Pulmonary artery endothelial cell (primary cell): ENCODE data around the gene TAX1BP1. TPM values are rescaled to one million over a fixed set of nuclear protein-coding genes. Genes with fewer than 3 reads are reported as not detected.
"Not testable (repeated sequence)": the region's sequence is repeated elsewhere in the genome, so short reads cannot be mapped to it uniquely, and the experiment has no call there.

Source experiments
- DNase-seq: peaks from one replicate; pipeline ENCODE4 v3.0.0-alpha.2; 2011; ENCODE audit warnings: low read depth, low spot score
- total RNA-seq: library from RNA; depleted of rRNA; stranded (reverse); fragments of >200 nt; gene quantifications from 2 replicates; pipeline ENCODE4 v1.2.3, GENCODE V29; 2014

TAX1BP1 gene
- total RNA-seq, 1 donor from 2014 or later: 82.0 TPM

- DNase-seq: no peak
Measured at GRCh38 chr7:27737616-27738015, 2.3 kb upstream of the TAX1BP1 start.

GRCh38 chr7:27739301-27739908, 557 bp upstream of the TAX1BP1 start:
- no peak for DNase-seq

- no peak for DNase-seq
Measured at GRCh38 chr7:27740449-27741086, 606 bp downstream of the TAX1BP1 start.

- DNase-seq: not testable (repeated sequence)
Measured at GRCh38 chr7:27742091-27742710, 2.2 kb downstream of the TAX1BP1 start.

- no peak for DNase-seq
Measured at GRCh38 chr7:27745064-27745583, 5.2 kb downstream of the TAX1BP1 start.

DNA sequence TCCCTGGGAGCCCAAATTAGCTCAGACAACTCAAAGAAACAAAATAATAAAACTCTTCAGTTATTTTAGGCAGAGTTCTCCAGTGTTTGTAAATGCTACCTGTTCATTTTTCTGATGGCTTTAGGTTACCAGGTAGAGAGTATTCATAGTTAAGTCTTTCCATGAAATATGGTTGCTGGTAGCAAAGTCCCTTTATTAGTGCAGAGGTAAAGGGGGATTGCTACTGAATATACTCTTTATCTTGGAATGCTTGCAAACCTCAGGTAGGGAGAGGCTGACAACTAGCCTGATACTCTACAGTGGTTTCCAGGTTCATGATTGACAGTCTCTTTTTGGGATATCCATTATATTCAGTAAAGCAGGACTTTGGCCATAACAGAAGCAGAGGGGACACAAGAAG, 6.5 kb downstream of the TAX1BP1 start:
- no peak for DNase-seq

GRCh38 chr7:27746978-27747377, 7.0 kb downstream of the TAX1BP1 start:
- DNase-seq: no peak

DNA sequence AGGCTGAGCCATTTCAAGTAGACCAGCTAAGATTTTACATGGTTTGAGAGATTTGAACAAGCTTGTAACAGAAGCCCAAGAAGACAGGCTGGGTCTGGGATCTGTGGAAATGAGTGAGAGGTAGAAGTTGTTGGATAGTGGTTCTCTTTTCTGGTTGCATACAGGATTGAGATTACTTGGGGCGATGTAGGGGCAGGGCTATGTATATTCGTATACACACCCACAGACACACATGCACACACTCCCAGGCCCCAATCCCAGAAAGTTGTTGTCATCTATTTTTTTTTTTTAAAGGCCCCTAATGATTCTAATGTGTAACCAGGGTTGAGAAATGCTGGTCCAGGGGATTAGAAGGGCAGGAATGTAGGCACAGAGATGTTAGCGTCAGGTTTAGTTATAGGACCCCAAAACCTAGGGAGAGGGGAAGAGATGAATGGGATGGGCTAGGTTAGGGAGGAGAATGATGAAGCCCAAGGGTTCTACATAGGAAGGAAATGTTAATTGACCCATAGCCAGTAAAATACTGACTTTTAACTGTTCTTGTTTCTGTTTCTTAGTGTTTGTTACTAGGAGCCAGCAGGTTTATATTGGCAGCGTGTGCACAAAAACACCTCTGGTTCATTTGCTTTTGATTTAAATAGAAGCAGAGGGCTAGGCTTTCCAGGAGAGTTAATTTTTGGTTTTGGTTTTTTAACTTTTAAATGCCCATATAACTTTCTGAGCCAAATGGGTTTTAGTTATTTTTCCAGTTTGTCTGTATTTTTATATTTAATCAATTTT, 7.8 kb downstream of the TAX1BP1 start:
- no peak for DNase-seq

DNA sequence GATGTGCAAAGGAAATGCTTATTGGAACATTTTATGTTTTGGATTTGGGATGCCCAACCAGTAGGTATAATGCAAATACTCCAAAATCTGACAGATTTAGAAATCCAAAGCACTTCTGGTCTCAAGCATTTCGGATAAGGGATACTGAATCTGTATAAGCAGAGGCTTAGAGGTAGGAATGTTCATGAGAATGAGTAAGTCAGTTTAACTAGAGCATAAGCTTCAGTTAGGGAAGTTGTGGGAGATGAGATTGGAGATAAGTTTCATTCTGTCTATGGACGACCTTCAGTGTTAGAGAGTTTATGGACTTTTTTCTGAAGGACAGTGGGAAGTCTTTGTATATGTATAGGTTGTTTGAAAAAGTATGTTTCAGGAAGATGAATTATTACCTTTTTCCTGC, 10.4 kb downstream of the TAX1BP1 start:
- no peak for DNase-seq

DNA sequence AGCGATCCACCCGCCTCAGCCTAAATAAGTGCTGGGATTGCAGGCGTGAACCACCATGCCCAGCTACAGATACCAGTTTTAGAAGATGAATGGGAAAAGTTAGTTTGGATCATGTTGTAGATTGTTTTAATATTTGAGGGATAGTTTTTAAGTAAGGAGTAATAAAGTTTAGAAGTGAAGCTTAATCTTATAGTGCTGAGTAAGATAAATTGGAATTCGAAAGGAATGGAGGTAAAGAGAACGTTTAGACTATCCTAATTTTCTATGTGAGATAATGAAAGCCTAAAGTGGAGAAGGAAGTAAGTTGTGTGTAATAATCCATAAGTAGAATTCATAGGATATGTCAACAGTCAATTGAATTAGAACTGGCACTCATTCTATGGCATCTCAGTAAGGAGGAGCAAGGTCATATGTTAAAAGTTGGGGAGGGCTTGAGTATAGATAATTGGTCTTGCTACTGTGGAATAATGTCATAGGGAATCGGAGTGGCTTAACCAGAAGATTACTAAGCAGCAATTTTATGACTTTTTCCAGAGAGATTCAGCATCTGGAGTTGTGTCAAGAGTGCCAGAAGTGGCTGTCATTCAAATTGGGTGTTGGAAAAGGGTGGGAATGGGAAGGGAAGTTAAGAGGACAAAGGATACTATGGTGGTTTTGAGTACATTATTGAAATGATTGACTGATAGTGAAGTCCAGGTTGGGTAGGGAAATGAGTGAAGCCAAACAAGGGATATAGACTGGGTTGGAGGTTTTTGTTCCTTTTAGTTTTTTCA, 12.1 kb downstream of the TAX1BP1 start:
- no peak for DNase-seq

- no peak for DNase-seq
Measured at GRCh38 chr7:27753863-27754262, 13.9 kb downstream of the TAX1BP1 start.

GRCh38 chr7:27756298-27756697, 16.3 kb downstream of the TAX1BP1 start:
- no peak for DNase-seq

- DNase-seq: no peak
Measured at GRCh38 chr7:27759491-27759890, 19.5 kb downstream of the TAX1BP1 start.

DNA sequence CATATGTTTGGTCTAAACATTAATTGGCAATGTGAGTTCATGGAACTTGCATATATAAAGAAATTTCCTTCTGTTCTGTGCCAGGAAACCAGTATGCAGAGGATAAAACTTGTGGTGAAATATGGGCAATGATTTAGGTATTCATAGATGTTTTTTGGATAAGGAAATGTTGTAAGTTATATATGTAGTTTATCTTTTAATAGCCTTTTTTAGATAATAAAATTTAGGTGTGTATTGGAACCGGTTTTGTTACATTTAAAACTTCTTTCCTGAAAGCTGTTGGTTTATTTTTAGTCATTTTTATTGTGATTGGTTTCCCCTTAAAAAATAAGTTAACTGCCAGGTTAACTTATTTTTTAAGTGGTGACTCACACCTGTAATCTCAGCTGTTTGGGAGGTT, 22.1 kb downstream of the TAX1BP1 start:
- DNase-seq: no peak

DNA sequence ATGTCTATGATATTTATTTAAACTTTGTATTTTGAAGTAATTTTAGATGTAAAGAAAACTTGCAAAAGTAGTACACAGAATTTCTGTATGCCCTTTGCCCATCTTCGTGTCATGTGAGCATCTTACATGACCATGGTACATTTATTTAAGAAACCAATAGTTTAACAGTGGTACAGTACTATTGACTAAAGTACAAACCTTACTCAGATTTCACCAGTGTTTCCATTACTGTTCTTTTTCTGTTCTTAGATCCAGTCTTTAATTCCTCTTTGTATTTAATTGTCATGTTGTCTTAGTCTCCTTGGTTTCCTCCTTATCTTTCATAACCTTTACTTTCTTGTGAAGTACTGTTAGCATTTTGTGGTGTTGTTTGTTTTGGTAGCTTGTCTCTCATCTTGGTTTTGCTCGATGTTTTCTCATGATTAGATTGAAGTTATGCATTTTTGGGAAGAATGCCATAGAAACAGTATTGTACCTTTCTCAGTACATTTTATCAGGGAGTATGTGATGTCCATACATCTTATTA, 24.1 kb downstream of the TAX1BP1 start:
- no peak for DNase-seq

DNA sequence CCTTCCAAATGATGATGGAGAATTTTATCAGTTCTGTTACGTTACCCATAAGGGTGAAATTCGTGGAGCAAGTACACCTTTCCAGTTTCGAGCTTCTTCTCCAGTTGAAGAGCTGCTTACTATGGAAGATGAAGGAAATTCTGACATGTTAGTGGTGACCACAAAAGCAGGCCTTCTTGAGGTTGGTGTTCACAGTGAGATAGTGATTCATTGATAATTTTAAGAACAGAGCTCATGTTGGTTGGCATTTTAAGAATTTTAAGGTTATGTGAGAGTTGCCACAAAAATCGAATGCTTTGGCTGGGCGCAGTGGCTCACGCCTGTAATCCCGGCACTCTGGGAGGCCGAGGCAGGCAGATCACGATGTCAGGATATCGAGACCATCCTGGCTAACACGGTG, 25.9 kb downstream of the TAX1BP1 start:
- no peak for DNase-seq

DNA sequence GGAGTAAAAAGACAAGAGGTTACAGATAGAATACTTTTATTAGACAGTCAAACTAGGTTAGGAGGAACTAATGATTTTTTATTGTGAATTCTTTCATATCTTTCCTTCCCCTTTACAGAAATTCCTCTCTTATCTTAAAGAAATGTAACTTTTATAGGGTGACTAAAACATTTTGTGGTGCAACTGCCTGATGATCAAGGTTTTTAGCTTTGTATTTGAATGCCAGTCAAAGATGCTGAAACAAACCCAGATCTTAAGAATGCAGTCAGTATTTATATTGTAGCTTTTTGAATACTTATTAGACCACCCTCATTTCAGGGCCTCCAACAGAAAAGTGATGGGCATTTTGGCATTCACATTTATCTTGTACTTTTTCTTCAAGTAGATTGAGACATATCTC, 27.4 kb downstream of the TAX1BP1 start:
- DNase-seq: no peak

GRCh38 chr7:27771111-27771510, 31.1 kb downstream of the TAX1BP1 start:
- no peak for DNase-seq

- DNase-seq: peak; percentile 5
Measured at GRCh38 chr7:27774717-27775328, 34.9 kb downstream of the TAX1BP1 start.

DNA sequence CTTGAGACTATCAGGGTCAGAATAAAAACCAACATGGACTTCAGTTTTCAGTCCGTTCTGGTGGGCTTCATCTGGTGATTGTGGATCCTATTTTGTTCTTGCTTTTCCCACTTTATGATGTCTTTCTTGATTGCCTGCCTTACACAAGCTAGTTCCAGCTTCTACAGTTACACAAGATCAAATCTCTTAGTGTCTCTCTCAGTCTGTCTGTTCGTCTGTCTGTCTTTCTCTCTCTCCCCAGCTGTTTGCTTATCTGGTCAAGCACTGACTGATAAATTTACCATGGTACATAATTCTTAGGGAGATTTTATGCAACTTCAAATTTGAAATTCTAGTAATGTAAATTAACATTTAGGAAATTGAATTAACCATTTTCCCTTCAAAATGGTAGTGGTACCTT, 35.8 kb downstream of the TAX1BP1 start:
- no peak for DNase-seq

DNA sequence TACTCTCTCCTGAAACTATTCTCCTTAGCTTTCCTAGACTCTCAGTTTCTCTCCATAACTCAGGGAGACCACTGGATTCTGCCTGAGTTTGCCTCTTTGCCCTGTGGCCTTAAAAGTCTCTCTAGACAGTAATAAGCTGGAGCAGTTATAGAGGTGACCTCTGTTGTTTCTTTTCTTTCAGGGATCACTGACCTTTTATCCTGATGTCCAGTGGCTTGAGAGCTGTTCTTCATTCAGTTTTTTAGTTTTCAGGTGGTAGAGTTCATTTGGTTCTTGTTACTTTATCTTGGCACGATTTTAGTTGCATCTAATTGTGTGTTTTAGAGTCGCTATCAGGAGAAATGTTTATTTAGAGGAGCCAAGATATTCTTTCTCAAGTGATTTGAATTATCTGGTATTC, 37.7 kb downstream of the TAX1BP1 start:
- DNase-seq: no peak
